GM19351 (cell line): Measurements from ENCODE around the gene IFNW1.
"Not testable (repeated sequence)": the region's sequence is repeated elsewhere in the genome, so short reads cannot be mapped to it uniquely, and the experiment has no call there.

ENCODE experiments used
- ATAC-seq: cut with Tn5 transposase; IDR thresholded peaks from one replicate; pipeline ENCODE4 v1.9.1; 2021; ENCODE audit warnings: mild to moderate bottlenecking, moderate library complexity; ENCODE audit not compliant: unreplicated experiment

The IFNW1 gene

GRCh38 chr9:21141427-21141882 is at the start of gene IFNW1:
TSS of gene IFNW1 (minus strand) at chr9:21141832. CDS start at chr9:21141570, 262 bp downstream.
- ATAC-seq, result peak; percentile 80

- not testable (repeated sequence) for ATAC-seq
These were observed 45.9 kb upstream of the IFNW1 start, which contains the start of gene IFNA4 for GRCh38 chr9:21187487-21187886. TSS of gene IFNA4 (minus strand) at chr9:21187587. CDS start at chr9:21187531, 56 bp downstream.

DNA sequence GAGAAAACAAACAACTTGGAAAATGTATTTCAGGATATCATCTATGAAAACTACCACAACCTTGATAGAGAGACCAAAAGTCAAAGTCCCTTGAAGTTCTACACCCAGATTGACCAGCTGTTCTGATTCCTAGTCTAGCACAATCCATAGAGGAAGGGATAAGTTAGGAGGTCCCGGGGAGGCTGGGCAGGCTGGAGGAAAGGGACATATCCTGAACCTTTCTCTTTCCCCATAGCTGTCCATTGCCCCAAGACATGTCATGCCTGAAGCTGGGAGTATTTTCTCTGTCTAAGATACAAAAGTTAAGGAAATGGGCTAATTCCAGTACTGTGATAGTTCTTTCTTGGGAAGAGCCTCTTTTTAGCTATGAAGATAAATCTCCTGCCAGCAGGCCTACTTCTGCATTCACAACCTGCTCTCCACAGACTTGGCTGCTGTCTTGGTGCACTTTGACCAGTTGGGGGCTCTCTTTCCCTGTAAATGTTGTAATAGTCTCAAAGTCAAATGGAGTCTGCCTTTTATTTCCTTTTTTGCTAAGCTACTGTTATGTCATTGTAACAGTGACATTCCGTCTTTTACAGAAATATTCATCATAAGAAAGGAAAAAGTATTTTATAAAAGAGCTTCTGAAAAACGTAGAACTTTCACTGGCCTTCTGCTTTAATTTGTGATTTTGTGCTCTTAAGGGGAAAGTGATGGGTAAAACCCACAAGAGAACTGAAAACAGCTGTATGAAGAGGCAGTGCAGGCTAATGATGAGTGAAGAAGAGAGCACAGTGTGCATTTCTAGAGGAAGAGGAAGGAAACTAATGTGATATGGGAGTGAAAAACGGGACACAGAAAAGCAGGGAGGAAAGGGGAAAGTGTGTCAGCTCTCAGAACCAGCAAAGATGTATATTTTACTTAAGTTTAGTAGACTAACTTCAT is 41.4 kb upstream of the IFNW1 start:
- ATAC-seq, result peak; percentile 97

- no peak for ATAC-seq
These were observed 33.0 kb upstream of the IFNW1 start for GRCh38 chr9:21174671-21175070.

- no peak for ATAC-seq
These were observed 30.5 kb upstream of the IFNW1 start for GRCh38 chr9:21172156-21172555.

- no peak for ATAC-seq
These were observed 29.7 kb upstream of the IFNW1 start for GRCh38 chr9:21171351-21171750.

- ATAC-seq, result not testable (repeated sequence)
These were observed 24.9 kb upstream of the IFNW1 start, which contains the start of gene IFNA21 for GRCh38 chr9:21166560-21166959. TSS of gene IFNA21 (minus strand) at chr9:21166660. CDS start at chr9:21166612, 48 bp downstream.

DNA sequence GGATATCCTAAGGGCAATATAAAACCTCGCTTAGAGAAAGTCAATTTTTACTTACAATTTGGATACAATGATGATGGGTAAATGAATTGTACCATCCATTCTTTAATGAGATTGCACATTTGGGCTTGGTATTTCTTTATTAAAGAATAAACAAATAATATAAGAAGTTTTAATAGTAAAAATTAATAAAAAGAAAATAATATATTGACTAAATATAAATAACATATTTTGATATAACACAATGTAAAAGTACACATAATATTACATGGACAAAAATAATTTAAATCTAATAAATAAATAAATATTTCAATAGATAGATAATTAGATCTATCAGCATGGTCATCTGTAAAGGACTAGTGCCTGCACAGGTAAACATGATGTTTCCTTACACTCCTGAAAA is 23.9 kb upstream of the IFNW1 start:
- ATAC-seq, result no peak

DNA sequence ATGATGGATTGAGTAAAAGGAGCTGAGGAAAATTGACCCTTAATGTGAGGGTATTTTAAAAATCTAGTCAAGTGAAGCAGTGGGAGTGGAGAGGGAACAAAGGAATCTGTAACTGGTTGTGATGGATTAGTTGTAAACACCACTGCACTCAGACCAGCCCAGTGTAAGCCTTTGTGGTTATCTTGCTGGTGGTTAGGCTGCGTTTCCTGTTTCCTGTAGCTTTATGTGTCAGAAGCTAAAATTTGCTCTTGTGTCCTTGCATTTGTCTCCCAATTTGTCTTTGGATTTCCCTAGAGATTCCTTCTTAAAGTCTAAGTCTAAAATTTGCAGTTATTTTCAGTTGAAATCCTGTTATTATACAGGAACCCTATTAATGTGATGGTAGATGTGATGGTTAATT is 18.5 kb upstream of the IFNW1 start:
- peak; percentile 97 for ATAC-seq

DNA sequence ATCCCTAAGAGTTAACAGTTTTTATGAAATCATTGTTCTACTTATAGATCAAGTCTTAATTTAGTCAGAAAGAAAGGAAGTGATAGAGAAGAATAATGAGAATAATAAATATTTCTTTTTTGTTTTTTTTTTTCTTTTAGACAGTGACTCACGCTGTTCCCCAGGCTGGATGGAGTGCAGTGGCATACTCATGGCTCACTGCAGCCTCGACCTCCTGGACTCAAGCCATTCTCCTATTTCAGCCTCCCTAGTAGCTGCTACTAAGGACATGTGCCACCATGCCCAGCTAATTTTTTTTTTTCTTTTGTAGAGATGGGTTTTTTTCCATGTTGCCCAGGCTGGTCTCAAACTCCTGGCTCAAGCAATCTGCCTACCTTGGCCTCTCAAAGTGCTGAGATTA is 13.9 kb upstream of the IFNW1 start:
- ATAC-seq, result no peak

- peak; percentile 85 for ATAC-seq
These were observed 12.5 kb upstream of the IFNW1 start for GRCh38 chr9:21154018-21154608.

DNA sequence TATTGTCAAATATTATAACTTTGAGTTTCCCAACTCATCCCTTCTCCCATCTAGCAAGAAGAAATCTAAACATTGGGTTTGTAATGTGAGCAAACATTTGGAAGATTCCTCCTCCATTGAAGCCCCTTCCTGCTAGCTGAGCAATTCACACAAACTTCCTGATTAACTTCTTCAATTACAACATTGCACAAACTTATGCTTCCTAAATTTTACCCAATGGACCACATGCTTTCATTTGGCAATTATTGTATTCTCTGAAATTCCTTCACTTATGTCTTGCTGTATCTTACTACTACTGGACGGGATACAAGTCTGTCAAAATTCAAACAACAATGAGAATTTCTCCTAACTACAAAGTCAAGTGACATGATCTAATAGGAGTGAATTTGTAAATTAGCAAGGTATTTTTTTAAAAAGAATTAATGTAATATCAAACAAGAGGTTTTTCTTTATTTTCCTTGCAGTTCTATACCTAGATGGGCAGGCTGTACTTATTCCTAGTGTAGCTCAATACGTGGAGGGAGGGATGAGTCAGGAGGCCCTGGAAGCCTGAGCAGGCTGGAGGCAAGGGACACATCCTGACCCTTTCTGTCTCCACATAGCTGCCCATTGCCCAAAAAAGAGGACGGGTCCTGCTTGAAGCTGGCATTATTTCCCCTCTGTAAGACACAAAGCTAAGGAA is 11.8 kb upstream of the IFNW1 start:
- peak; percentile 24 for ATAC-seq

DNA sequence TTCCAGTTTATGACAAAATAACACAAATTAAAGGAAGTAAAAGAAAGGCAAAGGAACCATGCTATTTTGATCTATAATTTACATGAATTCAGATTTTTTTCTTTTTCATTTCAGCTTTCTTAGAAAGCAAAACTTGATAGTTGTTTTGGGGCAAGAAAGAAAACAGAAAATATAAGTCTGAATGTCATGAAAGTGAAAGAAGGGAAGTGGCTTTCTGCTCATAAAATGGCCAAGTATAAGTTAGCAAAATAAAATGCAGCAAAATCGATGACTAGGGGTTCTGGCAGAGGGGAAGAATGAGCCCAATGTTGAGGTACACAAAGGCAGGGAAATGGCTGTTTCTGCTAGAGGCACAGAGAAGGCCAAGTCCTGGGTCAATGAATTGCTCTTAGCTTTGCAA is 3.0 kb upstream of the IFNW1 start:
- peak; percentile 65 for ATAC-seq

- no peak for ATAC-seq
These were observed 4.6 kb downstream of the IFNW1 start for GRCh38 chr9:21137020-21137419.

GRCh38 chr9:21135736-21136135 is 5.9 kb downstream of the IFNW1 start:
- ATAC-seq, result no peak

- not testable (repeated sequence) for ATAC-seq
These were observed 13.4 kb downstream of the IFNW1 start for GRCh38 chr9:21128186-21128585.

- ATAC-seq, result peak; percentile 98
These were observed 19.9 kb downstream of the IFNW1 start for GRCh38 chr9:21121595-21122251.

DNA sequence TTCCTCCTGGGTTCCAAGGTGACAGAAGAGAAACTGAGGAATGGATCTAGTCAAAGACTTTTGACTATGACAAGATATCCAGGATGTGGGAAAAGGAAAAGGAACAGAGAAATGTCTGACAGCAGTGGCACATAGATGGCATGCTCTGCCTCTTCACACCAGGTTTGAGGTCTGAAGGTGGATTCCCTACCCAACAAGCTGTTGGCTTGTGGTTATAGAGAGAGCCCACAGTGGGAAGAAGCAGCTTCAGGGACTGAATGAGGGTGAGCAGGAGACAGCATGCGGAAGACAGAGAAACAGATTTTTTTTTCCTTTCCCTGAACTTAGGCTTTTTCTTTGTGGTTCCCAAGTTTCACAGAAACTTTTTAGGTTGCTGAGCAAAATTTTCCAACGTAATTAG is 20.6 kb downstream of the IFNW1 start:
- ATAC-seq, result no peak

DNA sequence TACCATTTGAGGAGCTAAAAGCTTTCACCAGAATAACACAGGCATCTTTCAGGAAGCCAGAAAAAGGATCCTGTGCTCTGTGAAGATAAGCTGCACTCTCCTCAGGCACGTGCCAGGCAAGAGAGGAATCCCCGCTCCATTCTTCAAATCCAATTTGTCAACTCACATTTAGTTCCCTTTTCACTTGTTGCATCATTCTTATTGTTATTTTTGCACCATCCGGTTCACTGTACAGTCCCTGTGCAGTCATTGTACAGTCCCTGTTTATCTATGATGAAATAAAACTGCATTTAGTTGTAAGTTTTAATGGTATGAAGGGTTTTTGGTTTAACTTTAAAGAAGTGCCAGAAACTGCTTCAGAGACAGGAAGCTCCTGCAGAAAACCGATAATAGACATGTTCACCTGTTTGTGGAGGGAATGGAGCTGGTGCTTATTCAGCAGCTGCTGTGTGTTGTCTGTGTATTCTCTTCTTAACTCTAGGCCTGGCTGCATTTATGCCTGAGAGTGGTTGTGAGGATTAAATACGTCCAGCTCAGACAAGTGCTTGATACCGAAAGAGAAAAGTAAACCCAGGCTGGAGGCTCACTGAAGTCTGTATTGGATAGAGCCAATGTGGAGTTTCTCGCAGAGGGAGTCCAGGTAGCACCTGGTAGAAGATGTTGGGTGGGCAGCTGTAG is 22.4 kb downstream of the IFNW1 start:
- ATAC-seq, result no peak

DNA sequence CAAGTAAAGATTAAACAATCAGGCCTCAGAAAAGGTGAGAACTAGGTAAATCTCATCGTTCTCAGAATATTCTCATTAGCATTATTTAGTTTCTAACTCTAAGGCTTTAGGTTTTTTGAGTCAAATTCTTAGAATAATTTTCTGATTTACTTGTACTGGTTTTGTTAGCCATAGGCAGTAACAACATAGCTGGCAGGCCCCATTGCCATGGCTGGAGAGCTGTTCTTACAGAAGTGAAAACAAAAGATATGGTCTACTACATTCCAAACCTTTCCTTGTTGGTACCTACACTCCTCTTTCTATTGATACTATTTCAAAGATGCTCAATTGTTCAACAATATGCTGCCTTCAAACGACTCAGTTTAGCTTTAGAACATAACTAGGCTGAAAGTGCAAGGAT is 27.3 kb downstream of the IFNW1 start:
- ATAC-seq, result no peak
